UCSD-AML1 (cell line): ENCODE measurements around the gene GNRH2.
"Not testable (repeated sequence)": the region's sequence is repeated elsewhere in the genome, so short reads cannot be mapped to it uniquely, and the experiment has no call there.

Experiments used
- DNase-seq: peaks from one replicate; lab custom pipeline; 2025; ENCODE audit not compliant: unreplicated experiment; lab: John Stamatoyannopoulos, UW

The GNRH2 gene

DNA sequence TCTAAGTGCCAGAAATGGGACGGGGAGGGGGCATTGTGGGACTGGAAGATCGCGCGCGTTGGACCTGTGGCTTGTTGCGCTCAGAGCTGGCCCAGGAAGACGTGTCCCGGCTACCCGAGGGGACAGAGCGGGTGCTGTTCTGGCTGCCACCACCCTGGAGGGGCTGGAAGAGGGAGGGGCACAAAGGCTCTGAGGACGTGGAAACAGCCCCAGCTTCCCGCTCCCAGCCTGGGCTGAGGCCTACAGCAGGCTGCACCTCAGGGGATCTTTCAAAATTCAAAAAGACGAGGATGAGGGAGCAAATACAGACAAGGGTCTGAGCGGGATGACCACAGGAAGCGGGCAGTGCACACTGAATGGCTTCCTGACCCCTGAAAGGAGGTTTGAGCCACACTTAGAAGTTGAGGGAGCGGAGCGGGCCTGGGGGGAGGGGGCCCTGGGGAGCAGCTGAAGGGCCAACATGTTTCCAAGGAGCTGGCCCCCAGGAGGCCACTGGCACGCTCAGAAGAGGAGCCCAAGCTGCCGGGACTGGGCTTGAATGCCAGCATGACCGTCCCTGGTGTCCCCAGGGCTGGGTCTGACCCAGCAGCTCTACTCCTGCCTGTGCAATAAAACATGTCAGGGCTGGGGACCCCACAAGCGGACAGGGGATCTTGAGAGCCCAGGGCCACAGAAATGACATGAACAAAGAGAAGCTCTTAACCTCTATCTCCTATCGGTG lies 29.3 kb downstream of the GNRH2 start:
- DNase-seq = no peak

DNA sequence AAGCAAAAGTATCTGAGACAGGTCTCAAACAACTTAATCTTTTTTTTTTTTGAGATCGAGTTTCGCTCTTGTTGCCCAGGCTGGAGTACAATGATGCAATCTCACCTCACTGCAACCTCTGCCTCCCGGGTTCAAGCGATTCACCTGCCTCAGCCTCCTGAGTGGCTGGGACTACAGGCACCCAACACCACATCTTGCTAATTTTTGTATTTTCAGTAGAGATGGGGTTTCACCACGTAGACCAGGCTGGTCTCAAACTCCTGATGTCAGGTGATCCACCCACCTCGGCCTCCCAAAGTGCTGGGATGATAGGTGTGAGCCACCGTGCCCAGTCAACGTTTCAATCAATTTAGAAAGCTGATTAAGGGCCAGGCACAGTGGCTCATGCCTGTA lies 29.8 kb downstream of the GNRH2 start:
- not testable (repeated sequence) for DNase-seq

DNA sequence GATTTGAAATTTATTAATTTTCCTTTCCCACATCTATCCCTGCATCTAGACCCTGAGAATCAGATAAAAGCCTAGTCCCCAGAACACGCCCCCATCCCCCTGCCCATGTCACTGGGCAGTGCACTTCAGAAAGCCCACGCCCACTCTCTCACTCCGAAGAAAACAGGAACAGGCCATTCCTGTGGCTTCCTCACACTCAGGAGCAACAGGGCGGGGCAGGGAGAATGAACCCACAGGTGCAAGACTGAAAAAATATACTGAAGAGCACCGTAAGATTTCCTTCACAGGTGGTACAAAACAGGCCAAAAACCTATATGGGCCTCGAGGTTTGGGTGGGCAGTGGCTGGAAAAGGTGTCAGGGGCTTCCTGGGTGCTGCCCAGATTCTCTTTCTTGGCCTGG lies 31.4 kb downstream of the GNRH2 start:
- peak; percentile 46 for DNase-seq

DNA sequence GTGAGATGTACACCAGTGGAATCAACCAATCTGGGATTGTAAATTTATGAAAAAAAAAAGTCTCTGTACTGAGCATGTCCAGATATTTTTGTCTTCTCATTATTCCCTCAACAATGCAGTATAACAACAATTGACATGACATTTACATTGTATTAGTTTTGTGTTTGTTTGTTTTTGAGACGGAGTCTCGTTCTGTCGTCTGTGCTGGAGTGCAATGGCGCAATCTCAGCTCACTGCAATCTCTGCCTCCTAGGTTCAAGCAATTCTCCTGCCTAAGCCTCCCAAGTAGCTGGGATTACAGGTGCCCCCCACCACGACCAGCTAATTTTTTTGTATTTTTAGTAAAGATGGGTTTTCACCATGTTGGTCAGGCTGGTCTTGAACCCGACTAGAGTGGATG lies 31.9 kb downstream of the GNRH2 start:
- not testable (repeated sequence) for DNase-seq

DNA sequence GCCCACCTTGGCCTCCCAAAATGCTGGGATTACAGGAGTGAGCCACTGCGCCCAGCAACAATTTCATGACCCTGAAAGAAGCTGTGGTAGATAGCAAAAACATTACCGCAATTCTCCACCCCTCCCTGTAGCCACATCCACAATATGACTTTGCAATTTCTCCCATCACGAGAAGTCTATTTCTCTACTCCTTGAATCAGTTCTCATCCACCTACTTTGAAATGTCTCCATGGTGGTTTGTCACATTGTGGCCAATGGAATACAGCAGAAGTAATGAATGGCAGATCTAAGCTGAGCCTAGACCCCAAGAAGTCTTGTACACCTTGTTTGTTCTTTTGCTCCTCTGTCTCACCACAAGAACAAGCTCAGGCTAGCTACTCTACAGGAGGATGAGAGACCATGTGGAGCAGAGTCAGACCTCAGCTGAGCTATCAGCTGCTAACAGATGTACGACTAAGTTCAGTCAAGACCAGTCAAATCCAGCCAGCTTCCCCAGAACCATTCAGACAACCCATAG lies 34.3 kb downstream of the GNRH2 start:
- DNase-seq = peak; percentile 24

DNA sequence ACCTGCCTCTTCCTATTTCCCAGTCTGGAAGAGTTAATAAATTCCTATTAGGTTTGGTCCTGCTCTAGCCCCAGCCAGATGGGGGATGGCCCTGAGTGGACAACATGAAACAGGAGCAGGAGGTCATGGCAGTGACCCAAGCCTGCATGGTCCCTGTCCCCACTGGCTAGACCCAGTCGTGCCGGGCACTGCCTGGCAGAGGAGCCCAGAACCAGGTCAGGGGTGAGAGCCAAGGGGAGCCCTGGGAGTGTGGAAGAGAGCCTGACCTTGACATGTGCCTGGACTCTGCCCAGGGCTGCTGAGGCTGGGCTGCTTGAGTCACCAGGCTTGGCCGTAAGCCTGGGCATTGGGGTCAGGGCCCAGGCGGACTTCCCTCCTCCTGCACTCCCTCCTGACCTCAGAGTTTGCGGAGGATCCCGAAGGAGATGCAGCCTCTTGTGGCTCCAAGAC lies 37.5 kb downstream of the GNRH2 start:
- DNase-seq = no peak

DNA sequence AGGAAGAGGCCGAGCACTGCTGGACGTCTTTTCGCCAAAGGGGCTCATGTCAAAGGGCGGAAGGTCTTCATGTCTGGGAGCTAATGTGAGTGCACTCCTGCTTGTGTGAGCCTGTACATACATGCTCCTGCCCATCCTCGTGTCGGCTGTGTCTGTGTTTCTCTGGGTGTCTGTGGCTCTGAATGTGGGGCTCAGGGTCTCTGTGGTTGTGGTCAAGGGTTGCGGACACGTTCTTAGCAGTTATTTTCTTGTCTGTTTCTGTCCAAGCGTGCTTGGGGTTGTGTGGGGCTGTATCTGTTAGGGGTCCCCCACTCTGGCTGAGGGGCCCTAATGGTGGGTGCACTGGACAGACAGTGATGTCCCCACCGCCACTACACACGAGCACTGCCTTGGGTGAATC lies 38.2 kb downstream of the GNRH2 start:
- no peak for DNase-seq

DNA sequence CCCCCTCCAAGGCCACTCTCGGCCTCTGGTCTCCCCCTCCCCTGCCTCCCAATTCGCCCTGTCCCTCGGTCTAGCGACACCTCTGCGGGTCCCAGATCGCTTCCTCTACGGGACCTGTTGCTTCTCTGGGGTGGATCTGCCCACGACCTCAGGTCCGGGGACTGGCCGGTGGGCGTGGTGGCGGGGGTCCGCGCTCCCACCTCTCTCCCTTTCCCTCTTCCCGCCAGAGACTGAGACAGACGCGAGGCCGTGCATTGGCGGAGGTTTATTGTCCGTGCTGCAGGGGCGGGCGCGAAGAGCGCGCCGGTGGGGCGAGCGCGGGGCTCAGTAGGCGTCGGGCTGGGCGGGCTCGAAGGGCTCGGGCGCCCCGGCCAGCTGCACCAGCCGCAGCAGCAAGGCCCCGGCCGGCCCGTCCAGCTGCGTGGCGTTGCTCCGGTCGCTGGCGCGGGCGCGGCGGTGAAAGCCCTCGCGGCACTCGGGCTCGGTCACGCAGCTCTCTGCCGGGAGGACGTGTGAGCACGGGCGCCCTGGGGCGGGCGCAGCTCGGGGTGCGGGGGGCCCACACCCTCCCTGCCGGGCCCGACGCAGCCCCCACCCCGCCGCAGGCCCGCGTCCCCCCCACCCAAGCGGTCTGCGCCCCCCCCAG lies 39.0 kb downstream of the GNRH2 start:
- DNase-seq = no peak

DNA sequence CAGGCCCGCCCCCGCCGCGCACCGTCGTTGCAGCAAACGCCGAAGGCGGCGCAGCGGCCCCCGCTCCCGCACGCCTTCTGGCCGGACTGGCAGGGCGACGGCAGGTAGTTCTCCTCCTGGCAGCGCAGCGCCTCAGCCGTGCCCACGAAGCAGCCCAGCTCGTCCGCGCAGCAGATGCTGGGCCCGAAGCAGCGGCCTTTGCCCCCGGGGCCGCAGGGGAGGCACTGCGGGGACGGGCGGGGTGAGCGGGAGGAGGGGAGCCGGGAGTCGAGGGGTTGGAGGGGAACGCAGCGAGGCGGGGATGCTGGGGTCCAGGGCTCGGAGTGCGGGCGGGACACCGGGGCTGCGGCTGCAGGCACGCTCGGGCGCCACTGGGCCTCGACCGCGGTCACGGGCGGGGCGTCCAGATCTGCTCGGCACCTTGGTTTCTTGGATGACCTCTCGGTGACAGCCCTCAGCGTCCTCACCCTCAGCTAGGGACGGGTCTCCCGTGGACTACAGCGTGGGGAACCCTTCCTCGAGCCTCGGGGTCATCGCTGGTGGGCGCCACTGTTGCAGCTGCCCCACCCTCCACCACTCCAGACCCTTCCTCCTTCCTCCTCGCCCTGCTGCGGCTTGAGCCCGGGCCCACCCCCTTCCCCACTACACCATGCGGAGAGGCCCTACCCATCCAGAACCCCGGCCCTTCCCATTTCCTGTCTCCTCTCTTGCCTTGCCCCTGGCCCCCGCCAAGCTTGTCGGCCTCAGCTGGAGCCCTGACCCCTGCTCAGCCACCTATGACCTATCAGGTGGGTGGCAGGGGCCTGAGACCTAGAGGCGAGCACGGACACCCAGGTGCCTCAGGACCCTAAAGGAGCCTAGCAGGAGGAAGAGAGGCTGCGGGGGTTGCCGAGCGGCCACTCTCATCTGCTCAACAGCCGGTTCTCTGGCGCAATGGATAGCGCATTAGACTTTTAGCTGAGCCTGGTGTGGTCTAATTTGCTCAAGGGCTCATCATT lies 39.8 kb downstream of the GNRH2 start:
- no peak for DNase-seq

DNA sequence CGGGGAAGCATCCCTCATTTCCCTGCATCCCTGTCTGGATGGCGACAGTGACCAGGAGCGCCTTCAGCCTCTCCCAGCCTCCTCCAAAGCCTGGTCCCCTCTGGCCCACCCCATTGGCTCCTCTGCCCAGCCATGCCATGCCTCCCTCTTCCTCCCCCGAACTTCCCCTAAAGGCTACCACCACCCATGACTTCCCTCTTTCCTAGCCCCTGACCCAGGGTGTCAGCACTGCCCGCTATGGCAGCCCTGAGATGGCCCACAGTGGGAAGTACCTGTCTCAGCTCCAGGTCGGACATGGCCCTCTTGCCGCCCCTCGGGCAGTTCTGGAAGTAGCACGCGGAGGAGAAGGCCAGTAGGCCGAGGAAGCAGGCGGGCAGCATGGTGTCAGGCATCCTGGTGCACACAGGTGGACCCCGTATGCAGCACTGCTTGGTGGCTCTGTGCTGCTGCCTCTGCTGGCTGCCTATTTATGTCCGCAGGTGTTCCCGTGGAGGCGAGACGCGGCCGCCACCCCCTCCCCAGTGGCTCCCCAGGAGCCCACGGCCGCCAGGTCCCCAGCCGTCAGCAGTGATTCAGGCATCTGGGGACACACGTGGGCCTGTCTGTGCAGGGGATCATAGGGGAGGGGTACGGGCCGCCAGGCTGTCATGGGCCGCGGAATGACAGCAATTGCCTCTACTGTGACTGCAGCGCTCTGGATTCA lies 41.0 kb downstream of the GNRH2 start, which contains the start of gene AVP:
AVP (minus strand) TSS at position 442 of the 703 bp plus-strand sequence; CDS start at position 392, 50 bp downstream.
- DNase-seq = no peak

DNA sequence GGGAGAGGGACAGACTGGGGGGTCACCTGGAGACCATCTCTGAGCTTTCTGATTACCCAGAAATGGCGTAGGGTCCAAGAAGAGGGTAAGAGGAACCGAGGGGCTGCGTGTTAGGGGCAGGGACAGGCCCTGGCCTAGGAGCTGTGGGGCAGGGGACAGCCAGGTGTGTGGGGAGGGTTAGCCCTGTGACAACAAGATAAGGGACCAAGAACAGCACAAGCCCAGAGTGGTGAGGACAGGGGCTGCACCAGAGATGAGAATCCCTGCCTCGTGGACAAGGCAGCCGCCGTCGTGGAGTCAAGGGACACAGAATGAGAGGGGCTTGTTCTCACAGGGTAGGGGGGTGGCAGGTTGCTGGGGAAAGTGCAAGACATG lies 41.6 kb downstream of the GNRH2 start:
- no peak for DNase-seq

DNA sequence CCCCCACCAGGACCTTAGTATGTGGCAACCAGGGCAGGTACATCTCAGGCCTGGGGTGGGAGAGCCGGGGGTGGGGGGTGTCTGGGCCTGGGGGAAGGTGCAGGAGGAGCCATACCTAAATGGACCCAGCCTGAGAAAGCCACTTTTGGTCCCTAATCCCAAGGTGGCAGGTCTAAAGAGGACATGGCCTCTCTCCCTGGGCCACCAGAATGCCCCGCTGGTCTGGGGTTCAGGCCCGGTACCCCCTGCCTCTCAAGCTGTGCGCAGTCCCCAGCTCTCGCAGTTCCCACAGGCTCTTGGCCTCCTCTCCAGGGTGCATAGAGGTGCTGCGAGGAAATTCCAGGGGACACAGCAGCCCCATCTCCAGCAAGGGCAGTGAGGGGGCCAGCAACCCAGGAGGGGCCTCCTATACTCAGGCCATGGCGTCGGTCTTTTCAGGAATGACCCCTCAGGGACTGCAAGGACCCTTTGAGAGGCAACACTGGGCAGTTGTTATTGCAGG lies 42.2 kb downstream of the GNRH2 start:
- DNase-seq = no peak

DNA sequence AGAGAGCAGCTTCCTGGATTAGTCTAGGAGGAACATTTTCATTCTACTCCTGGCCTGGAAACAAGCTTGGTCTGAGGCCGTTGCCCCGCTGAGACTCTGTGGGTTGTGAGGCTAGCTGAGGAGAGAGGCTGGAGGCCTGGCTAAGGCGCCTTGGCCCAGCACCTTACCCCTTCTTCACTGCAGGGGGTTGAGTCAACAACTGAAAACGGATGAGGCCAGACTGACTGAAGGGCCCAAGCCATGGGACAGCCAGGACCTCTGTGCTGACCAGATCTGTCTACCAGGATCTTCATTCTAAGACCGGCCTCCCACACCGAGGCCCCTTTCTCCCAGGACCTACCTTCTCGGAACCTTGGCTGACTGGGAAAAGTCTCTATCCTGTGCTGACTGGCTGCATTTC lies 44.6 kb downstream of the GNRH2 start:
- DNase-seq = no peak

DNA sequence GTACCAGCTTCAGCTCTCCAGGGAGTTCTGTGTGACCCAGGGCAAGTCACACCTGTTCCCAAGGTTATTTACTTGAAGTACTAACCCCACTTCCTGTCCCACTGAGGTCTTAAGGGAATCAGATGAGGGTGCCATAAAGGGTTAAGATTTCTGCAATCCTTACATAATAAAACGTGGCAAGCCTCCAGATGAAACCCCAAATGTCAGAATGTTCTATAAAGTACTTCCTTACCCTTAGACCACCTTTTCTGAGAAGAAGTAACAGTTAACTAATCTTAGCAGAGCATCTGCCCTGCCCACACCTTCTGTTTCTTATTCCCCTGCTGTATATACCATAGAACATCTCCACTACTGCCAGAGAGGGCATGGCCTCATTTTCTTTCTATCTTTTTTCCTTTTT lies 47.1 kb downstream of the GNRH2 start:
- no peak for DNase-seq

DNA sequence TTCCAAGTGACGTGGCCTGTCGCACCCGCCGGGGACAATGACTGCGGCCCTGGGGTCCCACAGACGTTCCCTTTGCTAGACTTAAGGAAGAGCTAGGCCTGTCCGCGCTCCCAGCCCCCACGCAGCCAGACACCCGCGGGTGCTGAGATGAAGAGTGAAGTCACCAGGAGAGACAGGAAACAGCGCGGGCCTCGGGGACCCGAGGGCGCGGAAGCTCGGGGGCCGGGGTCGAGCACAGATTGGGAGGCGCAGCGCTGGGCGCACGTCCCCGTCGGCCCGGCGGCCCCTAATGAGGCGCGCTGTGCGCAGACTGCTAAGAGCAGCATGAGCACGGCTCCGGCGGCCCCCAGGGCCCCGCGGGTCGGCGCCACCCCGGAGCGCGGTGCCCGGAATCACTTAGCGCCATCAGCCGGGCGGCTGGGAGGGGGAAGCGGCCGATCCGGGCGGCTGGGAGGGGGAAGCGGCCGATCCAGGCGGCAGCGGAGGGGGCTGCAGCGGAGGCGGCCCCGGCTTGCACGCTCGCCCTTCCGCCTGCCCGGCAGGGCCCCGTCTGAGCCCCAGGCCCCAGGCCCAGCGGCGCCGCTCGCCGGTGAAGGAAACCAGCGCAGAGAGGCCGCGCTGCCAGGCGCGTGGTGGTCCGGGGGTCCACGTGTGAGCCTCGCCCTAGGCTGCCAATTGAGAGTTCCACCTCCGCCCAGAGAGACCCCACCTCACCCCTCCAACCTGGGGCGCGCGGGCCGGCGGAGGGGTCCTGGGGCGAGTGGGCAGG lies 49.4 kb downstream of the GNRH2 start:
- DNase-seq = no peak

DNA sequence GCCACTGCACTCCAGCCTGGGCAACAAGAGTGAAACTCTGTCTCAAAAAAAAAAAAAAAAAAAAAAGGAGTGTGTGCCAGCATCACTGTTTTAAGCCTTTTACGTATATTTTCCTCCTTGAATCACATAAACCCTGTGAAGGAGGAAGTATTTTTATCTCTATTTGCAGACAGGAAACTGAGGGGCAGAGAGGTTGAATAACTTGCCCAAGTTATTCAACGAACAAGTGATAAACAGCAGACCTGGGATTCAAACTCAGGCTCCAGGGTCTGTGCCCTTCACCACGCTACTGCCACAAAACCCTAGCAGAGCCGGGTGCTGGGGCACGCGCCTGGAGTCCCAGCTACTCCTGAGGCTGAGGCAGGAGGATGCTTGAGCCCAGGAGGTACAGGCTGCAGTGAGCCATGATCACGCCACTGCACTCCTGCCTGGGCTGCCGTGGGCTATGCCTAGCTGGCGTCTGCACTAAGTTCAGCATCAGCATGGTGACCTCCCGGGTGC lies 50.5 kb downstream of the GNRH2 start:
- DNase-seq = peak; percentile 70

DNA sequence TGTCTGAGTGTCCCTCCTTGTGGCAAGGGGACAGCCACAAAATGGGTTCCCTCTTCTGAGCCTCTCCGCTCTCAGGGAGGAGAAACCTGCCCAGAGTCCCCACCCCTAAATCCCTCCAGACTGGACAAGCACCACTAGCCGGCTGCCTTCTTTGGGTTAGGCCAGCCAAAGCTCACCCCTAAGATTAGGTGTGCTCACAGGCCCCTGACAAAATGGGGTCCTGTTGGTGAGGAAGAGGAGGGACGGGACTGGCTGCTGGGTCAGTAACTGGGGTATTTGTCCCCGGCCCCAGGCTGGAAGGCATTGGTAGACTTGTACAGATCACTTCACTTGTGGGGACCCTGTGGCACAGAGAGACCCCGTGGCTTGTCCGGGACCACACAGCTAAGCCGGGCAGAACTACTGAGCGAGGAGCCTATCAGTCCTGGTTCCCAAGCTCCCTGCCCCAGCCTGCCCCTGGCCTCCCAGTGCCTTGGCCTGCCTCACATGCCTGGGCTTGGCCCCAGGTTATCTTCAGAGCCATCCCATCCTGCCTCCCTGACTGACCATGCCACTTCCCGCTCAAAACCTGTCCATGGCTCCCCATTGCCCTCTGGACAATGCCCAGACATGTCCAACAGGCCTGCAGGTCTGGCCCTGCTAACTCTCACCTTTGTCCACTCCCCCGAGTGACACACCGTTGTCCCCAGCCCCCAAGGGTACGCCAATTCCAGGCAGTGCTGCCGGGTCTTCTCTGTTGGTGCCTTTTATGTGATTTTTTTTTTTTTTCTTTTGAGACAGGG lies 51.6 kb downstream of the GNRH2 start:
- DNase-seq = no peak
